ENCODE measurements around the gene ZNF701.
"Not testable (repeated sequence)": the region's sequence is repeated elsewhere in the genome, so short reads cannot be mapped to it uniquely, and the experiment has no call there.

The ZNF701 gene

GRCh38 chr19:52566588-52566987 lies 3.5 kb upstream of the ZNF701 start:
- no peak for DNase-seq

GRCh38 chr19:52567921-52568320 lies 2.2 kb upstream of the ZNF701 start:
- DNase-seq = no peak

GRCh38 chr19:52569638-52569999 lies 468 bp upstream of the ZNF701 start:
- peak; percentile 38 for DNase-seq

GRCh38 chr19:52584736-52585440 lies 14.8 kb downstream of the ZNF701 start:
- DNase-seq = no peak

GRCh38 chr19:52585604-52586003 lies 15.5 kb downstream of the ZNF701 start:
- no peak for DNase-seq

- DNase-seq = no peak
Observed at GRCh38 chr19:52590728-52591127, 20.6 kb downstream of the ZNF701 start.

GRCh38 chr19:52592301-52592700 lies 22.2 kb downstream of the ZNF701 start:
- DNase-seq = no peak

GRCh38 chr19:52593441-52593840 lies 23.4 kb downstream of the ZNF701 start:
- not testable (repeated sequence) for DNase-seq

GRCh38 chr19:52599241-52599640 lies 29.2 kb downstream of the ZNF701 start:
- no peak for DNase-seq

GRCh38 chr19:52600639-52601024 lies 30.5 kb downstream of the ZNF701 start:
- peak; percentile 27 for DNase-seq

- peak; percentile 86 for DNase-seq
Observed at GRCh38 chr19:52601025-52601973, 31.2 kb downstream of the ZNF701 start.

- not testable (repeated sequence) for DNase-seq
Observed at GRCh38 chr19:52601974-52602366, 31.9 kb downstream of the ZNF701 start.

- no peak for DNase-seq
Observed at GRCh38 chr19:52602941-52603340, 32.9 kb downstream of the ZNF701 start.

- no peak for DNase-seq
Observed at GRCh38 chr19:52603558-52604207, 33.6 kb downstream of the ZNF701 start.

- no peak for DNase-seq
Observed at GRCh38 chr19:52613299-52613906, 43.3 kb downstream of the ZNF701 start.

- no peak for DNase-seq
Observed at GRCh38 chr19:52621376-52621775, 51.3 kb downstream of the ZNF701 start.

- no peak for DNase-seq
Observed at GRCh38 chr19:52622261-52622660, 52.2 kb downstream of the ZNF701 start.

- DNase-seq = no peak
Observed at GRCh38 chr19:52626915-52627314, 56.8 kb downstream of the ZNF701 start.

- not testable (repeated sequence) for DNase-seq
Observed at GRCh38 chr19:52627441-52627840, 57.4 kb downstream of the ZNF701 start.

- no peak for DNase-seq
Observed at GRCh38 chr19:52635786-52636570, 65.9 kb downstream of the ZNF701 start.

All from NCI-H345 (cell line).